ENCODE data around the gene CXXC5.

GRCh38 chr5:139642213-139642612 is 5.9 kb upstream of the CXXC5 start:
- no peak for TF ChIP-seq CTCF (conservative IDR thresholded peaks at IDR 0.05; ENCODE audit: low read length)
- no peak for TF ChIP-seq EZH2phosphoT487 (IDR thresholded peaks at IDR 0.05; ENCODE audit: borderline replicate concordance, low read depth, low read length)
